Measurements from ENCODE around the gene ZNF276.

Gene ZNF276

DNA sequence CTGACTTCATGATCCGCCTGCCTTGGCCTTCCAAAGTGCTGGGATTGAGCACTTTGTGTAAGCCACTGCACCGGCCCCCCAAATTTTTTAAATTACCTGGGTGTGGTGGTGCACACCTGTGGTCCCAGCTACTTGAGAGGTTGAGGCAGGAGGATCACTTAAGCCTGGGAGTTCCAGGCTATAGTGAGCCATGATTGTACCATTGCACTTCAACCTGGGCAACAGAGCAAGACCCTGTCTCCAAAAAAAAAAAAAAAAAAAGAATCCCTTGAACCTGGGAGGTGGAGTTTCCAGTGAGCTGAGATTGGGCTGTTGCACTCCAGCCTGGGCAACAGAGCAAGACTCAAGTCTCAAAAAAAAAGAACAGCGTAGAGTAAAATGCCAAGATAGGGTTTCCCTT is 15.2 kb downstream of the ZNF276 start:
- H3K79me2 ChIP-seq (ENCODE audit: low read length), result no peaks in the 10 kb centered on the region
- H4K20me1 ChIP-seq (ENCODE audit: insufficient read depth, low read length), result peaks cover 9% of the 10 kb centered on the region; the same call in 1 of the 2 replicates
- H3K27ac ChIP-seq (ENCODE audit: low read length), result no peak overlapping the region
- H3K27me3 ChIP-seq (ENCODE audit: low read depth, low read length), result no peaks in the 10 kb centered on the region
- TF ChIP-seq, protein P1, sequence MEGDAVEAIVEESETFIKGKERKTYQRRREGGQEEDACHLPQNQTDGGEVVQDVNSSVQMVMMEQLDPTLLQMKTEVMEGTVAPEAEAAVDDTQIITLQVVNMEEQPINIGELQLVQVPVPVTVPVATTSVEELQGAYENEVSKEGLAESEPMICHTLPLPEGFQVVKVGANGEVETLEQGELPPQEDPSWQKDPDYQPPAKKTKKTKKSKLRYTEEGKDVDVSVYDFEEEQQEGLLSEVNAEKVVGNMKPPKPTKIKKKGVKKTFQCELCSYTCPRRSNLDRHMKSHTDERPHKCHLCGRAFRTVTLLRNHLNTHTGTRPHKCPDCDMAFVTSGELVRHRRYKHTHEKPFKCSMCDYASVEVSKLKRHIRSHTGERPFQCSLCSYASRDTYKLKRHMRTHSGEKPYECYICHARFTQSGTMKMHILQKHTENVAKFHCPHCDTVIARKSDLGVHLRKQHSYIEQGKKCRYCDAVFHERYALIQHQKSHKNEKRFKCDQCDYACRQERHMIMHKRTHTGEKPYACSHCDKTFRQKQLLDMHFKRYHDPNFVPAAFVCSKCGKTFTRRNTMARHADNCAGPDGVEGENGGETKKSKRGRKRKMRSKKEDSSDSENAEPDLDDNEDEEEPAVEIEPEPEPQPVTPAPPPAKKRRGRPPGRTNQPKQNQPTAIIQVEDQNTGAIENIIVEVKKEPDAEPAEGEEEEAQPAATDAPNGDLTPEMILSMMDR (IDR thresholded peaks at IDR 0.05; ENCODE audit: low read depth, low read length), result no peak
- TF ChIP-seq EZH2phosphoT487 (IDR thresholded peaks at IDR 0.05; ENCODE audit: low read depth), result no peak
- no peak overlapping the region for H3K4me3 ChIP-seq (ENCODE audit: low read length)
- H2AFZ ChIP-seq (ENCODE audit: low read depth, low read length), result no peak overlapping the region
- H3K9ac ChIP-seq (ENCODE audit: low read length), result no peak overlapping the region
- H3K36me3 ChIP-seq (replicated peaks; ENCODE audit: low read depth, low read length), result peaks cover 70% of the 10 kb centered on the region
- H3K4me1 ChIP-seq (ENCODE audit: low read length), result no peaks in the 10 kb centered on the region
- no peak overlapping the region for H3K4me2 ChIP-seq (ENCODE audit: low read length)
- no peaks in the 10 kb centered on the region for H3K9me3 ChIP-seq (ENCODE audit: insufficient read depth, low read length)

DNA sequence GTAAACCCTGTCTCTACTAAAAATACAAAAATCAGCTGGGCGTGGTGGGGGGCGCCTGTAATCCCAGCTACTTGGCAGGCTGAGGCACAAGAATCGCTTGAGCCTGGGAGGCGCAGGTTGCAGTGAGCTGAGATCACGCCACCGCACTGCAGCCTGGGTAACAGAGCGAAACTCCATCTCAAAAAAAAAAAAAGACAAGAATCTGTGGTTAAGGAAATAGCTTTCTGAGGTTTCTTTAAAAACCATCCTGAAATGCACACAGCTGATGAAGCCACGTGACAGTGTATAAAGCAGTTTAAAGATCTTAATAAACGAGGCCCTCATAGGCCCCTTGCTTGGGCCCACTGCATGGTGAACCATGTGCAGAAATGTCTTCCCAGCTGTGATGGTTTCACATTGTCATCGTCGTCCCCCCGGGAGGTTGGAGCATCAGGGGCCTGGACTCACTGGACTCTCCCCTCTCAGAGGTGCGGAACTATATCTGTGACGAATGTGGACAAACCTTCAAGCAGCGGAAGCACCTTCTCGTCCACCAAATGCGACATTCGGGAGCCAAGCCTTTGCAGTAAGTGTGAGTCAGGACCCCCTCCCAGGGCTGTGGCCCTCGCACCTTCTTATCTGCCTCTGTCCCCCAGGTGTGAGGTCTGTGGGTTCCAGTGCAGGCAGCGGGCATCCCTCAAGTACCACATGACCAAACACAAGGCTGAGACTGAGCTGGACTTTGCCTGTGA is 16.2 kb downstream of the ZNF276 start:
- no peaks in the 10 kb centered on the region for H3K9me3 ChIP-seq (ENCODE audit: insufficient read depth, low read length)
- no peaks in the 10 kb centered on the region for H3K79me2 ChIP-seq (ENCODE audit: low read length)
- no peak overlapping the region for H3K9ac ChIP-seq (ENCODE audit: low read length)
- no peaks in the 10 kb centered on the region for H3K4me1 ChIP-seq (ENCODE audit: low read length)
- no peak overlapping the region for H2AFZ ChIP-seq (ENCODE audit: low read depth, low read length)
- peaks cover 70% of the 10 kb centered on the region for H3K36me3 ChIP-seq (replicated peaks; ENCODE audit: low read depth, low read length)
- H3K27ac ChIP-seq (ENCODE audit: low read length), result no peak overlapping the region
- peaks cover 9% of the 10 kb centered on the region; the same call in 1 of the 2 replicates for H4K20me1 ChIP-seq (ENCODE audit: insufficient read depth, low read length)
- H3K4me3 ChIP-seq (ENCODE audit: low read length), result no peak overlapping the region
- no peak overlapping the region for H3K4me2 ChIP-seq (ENCODE audit: low read length)
- no peaks in the 10 kb centered on the region for H3K27me3 ChIP-seq (ENCODE audit: low read depth, low read length)
- TF ChIP-seq EZH2phosphoT487 (IDR thresholded peaks at IDR 0.05; ENCODE audit: low read depth), result no peak
- TF ChIP-seq, protein P1 (IDR thresholded peaks at IDR 0.05; ENCODE audit: low read depth, low read length), result no peak

DNA sequence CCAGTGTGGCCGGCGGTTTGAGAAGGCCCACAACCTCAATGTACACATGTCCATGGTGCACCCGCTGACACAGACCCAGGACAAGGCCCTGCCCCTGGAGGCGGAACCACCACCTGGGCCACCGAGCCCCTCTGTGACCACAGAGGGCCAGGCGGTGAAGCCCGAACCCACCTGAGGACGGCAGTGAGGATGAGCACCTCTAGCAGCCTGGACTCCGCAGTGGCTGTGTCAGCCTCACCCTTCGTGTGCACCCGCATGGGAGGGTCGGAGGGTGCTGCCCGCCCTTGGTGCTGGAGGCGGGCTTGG is 16.7 kb downstream of the ZNF276 start:
- Histone ChIP-seq H3K4me2 (ENCODE audit: low read length) (no peak overlapping the region), H3K9ac (ENCODE audit: low read length) (no peak overlapping the region), H3K4me3 (ENCODE audit: low read length) (no peak overlapping the region), H2AFZ (ENCODE audit: low read depth, low read length) (no peak overlapping the region), H3K36me3 (replicated peaks; ENCODE audit: low read depth, low read length) (peaks cover 74% of the 10 kb centered on the region), H3K27ac (ENCODE audit: low read length) (no peak overlapping the region), H4K20me1 (ENCODE audit: insufficient read depth, low read length) (peaks cover 9% of the 10 kb centered on the region; the same call in 1 of the 2 replicates), H3K4me1 (ENCODE audit: low read length) (no peaks in the 10 kb centered on the region), H3K27me3 (ENCODE audit: low read depth, low read length) (no peaks in the 10 kb centered on the region), H3K9me3 (ENCODE audit: insufficient read depth, low read length) (no peaks in the 10 kb centered on the region), H3K79me2 (ENCODE audit: low read length) (no peaks in the 10 kb centered on the region)
- TF ChIP-seq EZH2phosphoT487 (IDR thresholded peaks at IDR 0.05; ENCODE audit: low read depth), result no peak
- TF ChIP-seq, protein P1 (IDR thresholded peaks at IDR 0.05; ENCODE audit: low read depth, low read length), result no peak

DNA sequence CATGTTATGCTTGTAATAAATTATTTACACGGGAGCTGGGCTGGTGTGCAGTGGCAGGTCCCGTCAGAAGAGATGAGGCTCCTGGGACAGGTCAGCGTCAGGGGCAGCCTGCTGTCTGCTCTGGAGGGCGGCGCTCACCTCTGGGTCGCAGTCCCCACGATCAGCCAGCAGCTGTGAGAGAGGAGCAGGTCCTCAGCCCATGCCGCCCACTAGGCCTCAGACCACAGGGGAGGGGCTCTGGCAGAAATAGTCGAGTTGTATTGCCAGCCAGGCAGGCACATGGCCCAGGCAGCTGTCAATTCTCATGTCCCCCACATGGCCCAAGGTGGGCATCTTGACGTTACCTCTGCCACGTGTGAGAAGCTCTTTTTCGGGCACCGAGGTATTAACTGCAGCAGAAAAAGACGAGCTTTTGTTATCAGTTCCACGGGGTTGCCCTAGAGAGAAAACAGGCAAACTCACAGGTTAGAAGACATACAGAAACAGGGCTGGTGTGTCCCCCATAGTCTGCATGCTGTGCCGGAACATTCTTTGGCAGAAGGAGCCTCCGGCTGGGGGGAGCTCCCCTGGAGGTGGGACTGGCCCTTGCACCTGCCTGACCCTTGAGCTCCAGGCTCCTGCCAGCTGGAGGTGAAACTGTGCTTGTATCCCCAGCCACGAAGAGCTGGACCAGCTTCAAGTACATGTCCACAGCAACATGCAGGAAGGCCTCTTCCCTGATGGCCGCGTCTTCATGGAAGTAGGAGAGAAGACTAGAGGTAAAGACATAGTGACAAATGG is 17.4 kb downstream of the ZNF276 start:
- no peak overlapping the region for H3K9ac ChIP-seq (ENCODE audit: low read length)
- no peaks in the 10 kb centered on the region for H3K27me3 ChIP-seq (ENCODE audit: low read depth, low read length)
- no peak for TF ChIP-seq EZH2phosphoT487 (IDR thresholded peaks at IDR 0.05; ENCODE audit: low read depth)
- TF ChIP-seq, protein P1 (IDR thresholded peaks at IDR 0.05; ENCODE audit: low read depth, low read length), result no peak
- no peaks in the 10 kb centered on the region for H3K4me1 ChIP-seq (ENCODE audit: low read length)
- no peak overlapping the region for H3K27ac ChIP-seq (ENCODE audit: low read length)
- H4K20me1 ChIP-seq (ENCODE audit: insufficient read depth, low read length), result peaks cover 9% of the 10 kb centered on the region; the same call in 1 of the 2 replicates
- no peaks in the 10 kb centered on the region for H3K79me2 ChIP-seq (ENCODE audit: low read length)
- no peak overlapping the region for H3K4me2 ChIP-seq (ENCODE audit: low read length)
- peaks cover 72% of the 10 kb centered on the region for H3K36me3 ChIP-seq (replicated peaks; ENCODE audit: low read depth, low read length)
- H3K4me3 ChIP-seq (ENCODE audit: low read length), result no peak overlapping the region
- H2AFZ ChIP-seq (ENCODE audit: low read depth, low read length), result no peak overlapping the region
- H3K9me3 ChIP-seq (ENCODE audit: insufficient read depth, low read length), result no peaks in the 10 kb centered on the region

Measured in OCI-LY3 (cell line).